ENCODE data around the gene GHRHR. TPM values are rescaled to one million over a fixed set of nuclear protein-coding genes. Genes with fewer than 3 reads are reported as not detected.

GHRHR gene
- total and polyA plus RNA-seq, 4 donors, result 0.38 to 0.77 (median 0.77) TPM; not detected in 1

GRCh38 chr7:31020652-31021051 lies 56.9 kb downstream of the GHRHR start:
- H3K9me3 ChIP-seq (ENCODE audit: control insufficient read depth in 4 of 4, insufficient read depth in 3 of 4, low read length in 3 of 4), result no peaks in the 10 kb centered on the region
- no peak overlapping the region for H3K9ac ChIP-seq (ENCODE audit: insufficient read depth in 1 of 2, low read length in 2 of 2)
- DNase-seq (no peak), ATAC-seq (ENCODE audit: insufficient read depth, low FRiP score) (no peak)
- 69 to 72% methylated on average over 3 of the region's 3 CpGs for WGBS, 2 donors
- no peak overlapping the region for H3K27ac ChIP-seq (ENCODE audit: low read depth in 1 of 2, low read length in 1 of 2)
- no peaks in the 10 kb centered on the region for H3K27me3 ChIP-seq (ENCODE audit: control insufficient read depth in 3 of 3, insufficient read depth in 3 of 3, low read length in 2 of 3)
- H3K36me3 ChIP-seq (ENCODE audit: control insufficient read depth in 4 of 4, insufficient read depth in 4 of 4, low read length in 4 of 4), result no peaks in the 10 kb centered on the region
- no peaks in the 10 kb centered on the region for H3K4me1 ChIP-seq (ENCODE audit: control insufficient read depth in 5 of 5, insufficient read depth in 5 of 5, low read length in 5 of 5)
- TF ChIP-seq, protein P1, sequence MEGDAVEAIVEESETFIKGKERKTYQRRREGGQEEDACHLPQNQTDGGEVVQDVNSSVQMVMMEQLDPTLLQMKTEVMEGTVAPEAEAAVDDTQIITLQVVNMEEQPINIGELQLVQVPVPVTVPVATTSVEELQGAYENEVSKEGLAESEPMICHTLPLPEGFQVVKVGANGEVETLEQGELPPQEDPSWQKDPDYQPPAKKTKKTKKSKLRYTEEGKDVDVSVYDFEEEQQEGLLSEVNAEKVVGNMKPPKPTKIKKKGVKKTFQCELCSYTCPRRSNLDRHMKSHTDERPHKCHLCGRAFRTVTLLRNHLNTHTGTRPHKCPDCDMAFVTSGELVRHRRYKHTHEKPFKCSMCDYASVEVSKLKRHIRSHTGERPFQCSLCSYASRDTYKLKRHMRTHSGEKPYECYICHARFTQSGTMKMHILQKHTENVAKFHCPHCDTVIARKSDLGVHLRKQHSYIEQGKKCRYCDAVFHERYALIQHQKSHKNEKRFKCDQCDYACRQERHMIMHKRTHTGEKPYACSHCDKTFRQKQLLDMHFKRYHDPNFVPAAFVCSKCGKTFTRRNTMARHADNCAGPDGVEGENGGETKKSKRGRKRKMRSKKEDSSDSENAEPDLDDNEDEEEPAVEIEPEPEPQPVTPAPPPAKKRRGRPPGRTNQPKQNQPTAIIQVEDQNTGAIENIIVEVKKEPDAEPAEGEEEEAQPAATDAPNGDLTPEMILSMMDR (IDR thresholded peaks at IDR 0.05; ENCODE audit: control extremely low read depth, extremely low read depth), result no peak
- H3K4me3 ChIP-seq, result no peak overlapping the region

GRCh38 chr7:31022117-31022516 lies 58.4 kb downstream of the GHRHR start:
- DNase-seq, result no peak
- Histone ChIP-seq H3K4me3 (no peak overlapping the region), H3K4me1 (ENCODE audit: control insufficient read depth in 5 of 5, insufficient read depth in 5 of 5, low read length in 5 of 5) (peaks cover 0 to 8% (median under 1%) of the 10 kb centered on the region in 5 donors), H3K27ac (ENCODE audit: low read depth in 1 of 2, low read length in 1 of 2) (no peak overlapping the region), H3K9ac (ENCODE audit: insufficient read depth in 1 of 2, low read length in 2 of 2) (no peak overlapping the region), H3K27me3 (ENCODE audit: control insufficient read depth in 3 of 3, insufficient read depth in 3 of 3, low read length in 2 of 3) (no peaks in the 10 kb centered on the region), H3K36me3 (ENCODE audit: control insufficient read depth in 4 of 4, insufficient read depth in 4 of 4, low read length in 4 of 4) (no peaks in the 10 kb centered on the region), H3K9me3 (ENCODE audit: control insufficient read depth in 4 of 4, insufficient read depth in 3 of 4, low read length in 3 of 4) (no peaks in the 10 kb centered on the region)
- ATAC-seq (ENCODE audit: insufficient read depth, low FRiP score), result no peak
- TF ChIP-seq, protein P1 (IDR thresholded peaks at IDR 0.05; ENCODE audit: control extremely low read depth, extremely low read depth), result no peak
- WGBS, 2 donors, result 90 to 93% methylated on average over 4 of the region's 4 CpGs

GRCh38 chr7:31022726-31023125 lies 59.0 kb downstream of the GHRHR start:
- TF ChIP-seq, protein P1 (IDR thresholded peaks at IDR 0.05; ENCODE audit: control extremely low read depth, extremely low read depth), result no peak
- ATAC-seq (ENCODE audit: insufficient read depth, low FRiP score), result no peak
- Histone ChIP-seq H3K9me3 (ENCODE audit: control insufficient read depth in 4 of 4, insufficient read depth in 3 of 4, low read length in 3 of 4) (no peaks in the 10 kb centered on the region), H3K4me1 (ENCODE audit: control insufficient read depth in 5 of 5, insufficient read depth in 5 of 5, low read length in 5 of 5) (peaks cover 0 to 14% (median 5%) of the 10 kb centered on the region in 5 donors), H3K36me3 (ENCODE audit: control insufficient read depth in 4 of 4, insufficient read depth in 4 of 4, low read length in 4 of 4) (no peaks in the 10 kb centered on the region), H3K27ac (ENCODE audit: low read depth in 1 of 2, low read length in 1 of 2) (no peak overlapping the region), H3K9ac (ENCODE audit: insufficient read depth in 1 of 2, low read length in 2 of 2) (no peak overlapping the region), H3K4me3 (no peak overlapping the region), H3K27me3 (ENCODE audit: control insufficient read depth in 3 of 3, insufficient read depth in 3 of 3, low read length in 2 of 3) (no peaks in the 10 kb centered on the region)
- DNase-seq, result no peak
- 89 to 91% methylated on average over 3 of the region's 3 CpGs for WGBS, 2 donors

DNA sequence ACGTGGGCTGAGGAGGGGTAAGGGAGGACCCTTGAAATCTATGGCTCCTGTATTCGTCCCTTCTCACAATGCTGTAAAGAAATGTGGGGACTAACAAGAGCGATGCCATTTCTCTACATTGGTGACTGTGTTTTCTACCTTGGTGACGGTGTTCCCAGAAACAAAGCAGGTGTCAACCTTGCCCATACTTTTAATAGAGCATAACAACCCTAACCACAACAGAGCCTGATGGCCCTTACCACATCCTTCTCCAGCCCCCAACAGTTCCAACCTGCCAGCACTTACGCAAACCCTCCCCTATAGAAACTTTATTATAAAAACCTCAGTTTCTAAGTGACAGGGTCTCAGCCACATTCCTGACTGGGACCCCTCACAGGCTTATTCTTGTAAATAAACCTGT lies 60.1 kb downstream of the GHRHR start:
- Histone ChIP-seq H3K9ac (ENCODE audit: insufficient read depth in 1 of 2, low read length in 2 of 2) (no peak overlapping the region), H3K9me3 (ENCODE audit: control insufficient read depth in 4 of 4, insufficient read depth in 3 of 4, low read length in 3 of 4) (no peaks in the 10 kb centered on the region), H3K27me3 (ENCODE audit: control insufficient read depth in 3 of 3, insufficient read depth in 3 of 3, low read length in 2 of 3) (no peaks in the 10 kb centered on the region), H3K4me1 (ENCODE audit: control insufficient read depth in 5 of 5, insufficient read depth in 5 of 5, low read length in 5 of 5) (peaks cover 0 to 15% (median 5%) of the 10 kb centered on the region in 5 donors), H3K4me3 (no peak overlapping the region), H3K27ac (ENCODE audit: low read depth in 1 of 2, low read length in 1 of 2) (no peak overlapping the region), H3K36me3 (ENCODE audit: control insufficient read depth in 4 of 4, insufficient read depth in 4 of 4, low read length in 4 of 4) (no peaks in the 10 kb centered on the region)
- DNase-seq, result no peak
- TF ChIP-seq, protein P1 (IDR thresholded peaks at IDR 0.05; ENCODE audit: control extremely low read depth, extremely low read depth), result no peak
- 81 to 84% methylated on average over 5 of the region's 5 CpGs for WGBS, 2 donors
- ATAC-seq (ENCODE audit: insufficient read depth, low FRiP score), result no peak

Data from lung (tissue), 12 donors.